Adrenal gland (tissue), 12 donors: Measurements from ENCODE around the gene BNIP1. TPM values are rescaled to one million over a fixed set of nuclear protein-coding genes. Genes with fewer than 3 reads are reported as not detected.

ENCODE experiments used
- DNase-seq, 7 donors: peaks; one replicate each; pipeline ENCODE4 v3.0.0-alpha.2; 2019 to 2020
- H3K27ac ChIP-seq, 5 donors: fragments of 200-600 bp; sonication (generic) in 4 of 5; 1 replicate in 3 of 5; 2 replicates in 2 of 5; pipeline versions ENCODE4 v1.5.1 to v1.8.0; 2016 to 2020; ENCODE audit warnings: mild to moderate bottlenecking in 1 of 5
- H3K27me3 ChIP-seq: fragments of 200-600 bp; 2 replicates; pipeline ENCODE4 v1.8.0; 2021
- H3K36me3 ChIP-seq, 2 donors: fragments of 200-600 bp; replicated peaks in 1 of 2; 1 replicate in 1 of 2; 2 replicates in 1 of 2; pipeline versions ENCODE4 v1.5.1 to v1.8.0; 2018 to 2022
- H3K4me1 ChIP-seq, 2 donors: fragments of 200-600 bp; replicated peaks in 1 of 2; 1 replicate in 1 of 2; 2 replicates in 1 of 2; pipeline versions ENCODE4 v1.5.1 to v1.8.0; 2018 to 2021
- H3K4me3 ChIP-seq, 4 donors: fragments of 200-600 bp; sonication (generic) in 3 of 4; one replicate each; pipeline ENCODE4 v1.5.1; 2016 to 2018
- H3K9me3 ChIP-seq, 3 donors: fragments of 200-600 bp; sonication (generic) in 1 of 3; replicated peaks in 1 of 3; 1 replicate in 2 of 3; 2 replicates in 1 of 3; pipeline versions ENCODE4 v1.5.1 to v1.8.0; 2016 to 2021
- CTCF ChIP-seq, 6 experiments: fragments of 450-650 bp in 4 of 6; fragments of 200-600 bp in 2 of 6; sonication (generic) in 1 of 6; IDR thresholded peaks; 1 replicate in 5 of 6; 2 replicates in 1 of 6; pipeline versions ENCODE4 v1.5.1 to v1.8.0; 2016 to 2021; ENCODE audit warnings: antibody characterized with exemption in 6 of 6, mild to moderate bottlenecking in 2 of 6, moderate library complexity in 1 of 6
- POLR2A ChIP-seq, 2 donors: fragments of 450-650 bp; IDR thresholded peaks; one replicate each; pipeline ENCODE4 v1.6.1; 2017; ENCODE audit warnings: antibody characterized with exemption in 2 of 2, mild to moderate bottlenecking in 2 of 2, moderate library complexity in 1 of 2
- WGBS, 4 donors: extraction: QIAGEN DNeasy Blood & Tissue Kit in 2 of 4; methylation state at CpG; one replicate each; pipeline versions ENCODE4 v1.1.5 to v1.1.7; 2013 to 2017; 5-methylcytosine and 5-hydroxymethylcytosine counted together
- intact Hi-C, 2 donors: fragments of 100-400 bp; cut with DNase I; formaldehyde crosslinking; loops; one replicate each; pipeline versions ENCODE4 v1.14.1 to v1.15.0; 2022 to 2023
- polyA plus RNA-seq, 3 donors: library from polyadenylated mRNA; stranded (reverse); fragments of 200-250 nt in 2 of 3; fragments of 350-450 nt in 1 of 3; fragmentation: Illumina TruSeq in 1 of 3; extraction: RNeasy Lipid Tissue Mini Kit (QIAGEN cat#74804) in 1 of 3; gene quantifications; one replicate each; pipeline ENCODE4 v1.2.3, GENCODE V29; 2013 to 2014
- total RNA-seq, 9 donors: library from RNA; depleted of rRNA in 4 of 9; stranded (reverse); fragments of >200 nt in 4 of 9; fragments of 120-200 nt in 1 of 9; fragmentation: NEBNext Ultra II Directional in 1 of 9; extraction: Animal tissue kit (Norgen Biotek cat#: 25700) in 1 of 9; gene quantifications; one replicate each; pipeline versions ENCODE4 v1.1.0 to v1.2.4, GENCODE V29; 2013 to 2023
- donor health status: healthy with polysubstance abuse.
- donor health status: Bipolar disorder and iron deficiency.
- donor health status: DM: yes; HTN: yes; CAD: no.
- donor health status: DM: no; HTN: no; CAD: no.
- donor health status: DM: no; HTN: no; CAD: no.
- donor health status: DM: yes; HTN: yes; CAD: no.

The BNIP1 gene
- total and polyA plus RNA-seq, 12 donors = 5.9 to 28.8 (median 15.0) TPM

- Histone ChIP-seq H3K4me3 (no peak overlapping the region), H3K36me3 (no peaks in the 10 kb centered on the region), H3K4me1 (no peaks in the 10 kb centered on the region), H3K9me3 (no peaks in the 10 kb centered on the region), H3K27me3 (no peaks in the 10 kb centered on the region), H3K27ac (no peak overlapping the region)
- TF ChIP-seq POLR2A (IDR thresholded peaks at IDR 0.05) = no peak
- TF ChIP-seq CTCF (IDR thresholded peaks at IDR 0.05) = no peak
- intact Hi-C loops = no loop called here
- no peak for DNase-seq
- 74 to 91% (median 80%) methylated on average over 5 to 7 of the region's 7 CpGs for WGBS, 4 donors
Measured at GRCh38 chr5:173208296-173208695, 64.0 kb downstream of the BNIP1 start.

GRCh38 chr5:173210877-173211276 lies 66.5 kb downstream of the BNIP1 start:
- Histone ChIP-seq H3K9me3 (no peaks in the 10 kb centered on the region), H3K27me3 (no peaks in the 10 kb centered on the region), H3K4me3 (no peak overlapping the region), H3K27ac (no peak overlapping the region), H3K4me1 (no peaks in the 10 kb centered on the region), H3K36me3 (no peaks in the 10 kb centered on the region)
- intact Hi-C loops = no loop called here
- WGBS, 4 donors = 62 to 93% (median 83%) methylated on average over 6 to 8 of the region's 8 CpGs; no CpG with 5 or more reads in 1 of the 4 donors
- no peak for TF ChIP-seq POLR2A (IDR thresholded peaks at IDR 0.05)
- no peak for TF ChIP-seq CTCF (IDR thresholded peaks at IDR 0.05)
- DNase-seq = no peak

- Histone ChIP-seq H3K27ac (no peak overlapping the region), H3K36me3 (no peaks in the 10 kb centered on the region), H3K4me3 (no peak overlapping the region), H3K27me3 (no peaks in the 10 kb centered on the region), H3K4me1 (no peaks in the 10 kb centered on the region), H3K9me3 (no peaks in the 10 kb centered on the region)
- intact Hi-C loops = no loop called here
- DNase-seq = no peak
- WGBS, 4 donors = 67 to 71% (median 69%) methylated on average over 6 of the region's 6 CpGs
- TF ChIP-seq POLR2A (IDR thresholded peaks at IDR 0.05) = no peak
- no peak for TF ChIP-seq CTCF (IDR thresholded peaks at IDR 0.05)
Measured at GRCh38 chr5:173211284-173211683, 67.0 kb downstream of the BNIP1 start.

- DNase-seq = no peak
- no peaks in the 10 kb centered on the region for H3K4me1 ChIP-seq
- no peak for TF ChIP-seq CTCF (IDR thresholded peaks at IDR 0.05)
- TF ChIP-seq POLR2A (IDR thresholded peaks at IDR 0.05) = no peak
- H3K4me3 ChIP-seq = no peak overlapping the region
- no peaks in the 10 kb centered on the region for H3K9me3 ChIP-seq
- 93 to 95% (median 95%) methylated on average over 23 to 49 of the region's 49 CpGs for WGBS, 4 donors
- H3K36me3 ChIP-seq = no peaks in the 10 kb centered on the region
- H3K27me3 ChIP-seq = no peaks in the 10 kb centered on the region
- H3K27ac ChIP-seq = no peak overlapping the region
- intact Hi-C loops = no loop called here
Measured at GRCh38 chr5:173213236-173213933, 69.1 kb downstream of the BNIP1 start.

Other genes with a start within 250 kb of the BNIP1 start
- gene RPL26L1, start 185.1 kb upstream of the BNIP1 start, total RNA-seq = 10 to 100 TPM; 11.9 to 73.9 (median 47.0) TPM
- gene RPL26L1, start 185.1 kb upstream of the BNIP1 start, polyA plus RNA-seq = 10 to 100 TPM; 28.5 to 94.8 (median 54.4) TPM
- 100 to 1,000 TPM; 159 to 338 (median 265) TPM for gene ATP6V0E1, start 160.8 kb upstream of the BNIP1 start, total RNA-seq
- 100 to 1,000 TPM; 139 to 413 (median 201) TPM for gene ATP6V0E1, start 160.8 kb upstream of the BNIP1 start, polyA plus RNA-seq
- 10 to 100 TPM; 10.9 to 38.2 (median 30.6) TPM for gene CREBRF, start 88.2 kb upstream of the BNIP1 start, total RNA-seq
- gene CREBRF, start 88.2 kb upstream of the BNIP1 start, polyA plus RNA-seq = 10 to 100 TPM in 1 of 3 donors, 1 to 10 TPM in 2; 5.3 to 12.3 (median 8.3) TPM
- gene NKX2-5, start 90.7 kb downstream of the BNIP1 start, total RNA-seq = not detected
- gene NKX2-5, start 90.7 kb downstream of the BNIP1 start, polyA plus RNA-seq = under 1 TPM in 2 of 3 donors, not detected in 1; 0.07 to 0.48 TPM
- gene STC2, start 183.9 kb downstream of the BNIP1 start, total RNA-seq = 1 to 10 TPM in 5 of 9 donors, under 1 TPM in 4; 0.28 to 3.5 (median 1.3) TPM
- 1 to 10 TPM in 1 of 3 donors, under 1 TPM in 2; 0.54 to 1.2 (median 0.88) TPM for gene STC2, start 183.9 kb downstream of the BNIP1 start, polyA plus RNA-seq